Measurements from ENCODE around the gene SPIN1.

The SPIN1 gene

GRCh38 chr9:88502552-88503034 lies 114.3 kb downstream of the SPIN1 start:
- no peak for DNase-seq

- DNase-seq = no peak
Measured at GRCh38 chr9:88503081-88503844, 115.0 kb downstream of the SPIN1 start.

GRCh38 chr9:88503845-88504764 lies 115.9 kb downstream of the SPIN1 start:
- DNase-seq = no peak

GRCh38 chr9:88508326-88508725 lies 120.1 kb downstream of the SPIN1 start:
- no peak for DNase-seq

- no peak for DNase-seq
Measured at GRCh38 chr9:88511906-88512305, 123.7 kb downstream of the SPIN1 start.

- no peak for DNase-seq
Measured at GRCh38 chr9:88514247-88514646, 126.0 kb downstream of the SPIN1 start.

GRCh38 chr9:88521308-88521707 lies 133.1 kb downstream of the SPIN1 start:
- DNase-seq = no peak

- DNase-seq = no peak
Measured at GRCh38 chr9:88522360-88522759, 134.1 kb downstream of the SPIN1 start.

- DNase-seq = no peak
Measured at GRCh38 chr9:88523056-88523455, 134.8 kb downstream of the SPIN1 start.

GRCh38 chr9:88524911-88525310 lies 136.7 kb downstream of the SPIN1 start:
- no peak for DNase-seq

GRCh38 chr9:88527618-88528017 lies 139.4 kb downstream of the SPIN1 start:
- no peak for DNase-seq

All from SHP77 treated with DMSO at 0.1 percent for 48 hours (cell line).